ENCODE data around the gene OTP.
"Not testable (repeated sequence)": the region's sequence is repeated elsewhere in the genome, so short reads cannot be mapped to it uniquely, and the experiment has no call there.

Gene OTP

GRCh38 chr5:77638763-77639671 is 504 bp upstream of the OTP start:
- DNase-seq = no peak

GRCh38 chr5:77637170-77637997 is 1.1 kb downstream of the OTP start:
- DNase-seq = no peak

DNA sequence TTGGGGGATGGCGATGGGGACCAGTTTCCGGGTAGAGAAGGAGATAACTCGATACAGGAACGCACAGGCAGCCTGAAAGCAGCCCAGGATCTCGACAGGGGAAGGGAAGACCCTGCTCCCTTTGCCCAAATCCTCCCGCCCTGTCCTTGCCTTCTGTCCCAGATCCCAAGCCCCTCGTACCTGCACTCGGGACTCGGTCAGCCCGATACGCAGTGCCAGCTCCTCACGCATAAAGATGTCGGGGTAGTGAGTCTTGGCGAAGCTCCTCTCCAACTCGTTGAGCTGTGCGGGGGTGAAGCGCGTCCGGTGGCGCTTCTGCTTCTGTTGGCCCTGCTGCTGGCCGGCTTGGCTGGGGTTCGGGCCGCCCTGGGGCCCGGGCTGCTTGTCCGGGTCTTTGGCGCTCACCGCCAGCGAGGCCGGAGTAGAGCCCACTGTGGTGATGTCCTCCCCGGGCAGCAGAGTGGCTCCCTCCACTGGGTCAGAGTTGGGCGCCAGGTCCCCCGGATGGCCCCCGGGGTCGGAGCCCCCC is 1.8 kb downstream of the OTP start:
- DNase-seq = no peak

DNA sequence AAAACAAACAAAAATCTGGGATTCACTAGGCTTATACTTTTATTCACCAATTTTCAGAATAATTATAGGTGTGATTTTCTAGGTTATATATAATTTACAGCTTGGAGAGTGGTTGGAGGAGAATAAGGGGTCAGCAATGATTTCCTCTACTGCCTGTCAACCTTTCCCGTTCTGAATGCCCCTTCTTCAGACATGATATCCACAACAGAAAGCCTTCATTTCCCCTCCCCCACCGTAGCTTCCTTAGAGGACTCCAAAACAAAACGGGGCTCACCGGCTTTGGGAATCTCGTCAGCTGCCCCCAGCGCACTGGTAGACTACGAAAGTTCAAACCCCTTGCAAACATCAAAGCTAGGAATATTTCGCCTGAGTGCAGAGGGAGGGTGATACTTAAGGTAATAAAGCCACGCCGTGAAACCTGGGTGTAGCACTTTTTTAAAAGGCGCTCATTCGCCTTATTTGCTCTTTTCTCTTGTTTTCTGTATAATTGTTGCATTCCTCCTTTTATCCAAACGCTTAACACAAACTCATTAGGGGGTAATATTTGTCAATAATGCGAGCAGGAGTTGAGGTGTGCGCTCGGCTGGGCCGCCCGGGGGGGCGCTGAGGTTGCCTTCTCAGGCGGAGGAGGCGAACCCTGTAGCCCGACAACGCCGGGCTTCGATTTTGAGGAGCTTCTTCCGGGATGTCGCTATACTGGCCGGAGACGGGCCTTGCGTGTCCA is 2.4 kb downstream of the OTP start:
- DNase-seq = no peak

DNA sequence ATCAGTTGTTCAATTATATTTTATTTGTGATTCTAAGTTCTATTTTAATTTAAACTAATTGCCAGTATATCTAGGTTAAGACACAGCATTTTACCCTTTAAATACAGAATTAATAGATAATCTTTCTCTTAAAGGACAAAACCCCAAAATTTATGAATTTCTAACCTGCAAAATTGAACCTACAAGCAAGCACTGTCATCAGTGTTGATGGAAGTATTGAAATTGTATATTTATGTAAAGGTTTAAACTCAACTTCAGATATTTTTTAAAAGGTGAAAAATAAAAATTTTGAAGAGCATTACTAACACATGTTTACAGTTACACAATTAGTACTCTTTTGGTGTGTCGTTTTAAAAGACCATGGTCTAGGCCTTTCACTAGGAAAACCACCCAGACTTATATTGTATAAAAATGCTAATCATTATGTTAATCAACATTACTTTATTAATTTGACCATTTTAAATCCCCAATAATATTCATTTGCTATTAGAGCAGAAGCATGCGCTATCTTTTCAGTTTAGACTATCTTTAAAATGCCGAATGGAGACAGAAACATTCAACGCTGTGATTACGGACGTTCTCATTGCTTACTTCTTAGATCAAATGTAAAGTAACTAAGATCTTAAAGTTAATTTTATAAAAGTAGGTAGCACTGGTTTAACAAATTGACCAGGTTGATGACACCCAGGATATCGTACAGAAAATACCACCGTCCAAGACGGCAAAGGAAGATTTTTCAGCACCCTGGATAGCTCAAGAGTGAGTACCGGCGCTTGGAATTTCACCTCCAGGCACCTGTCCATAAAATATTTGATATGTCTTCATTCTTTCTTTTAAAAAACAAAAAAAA is 3.2 kb downstream of the OTP start:
- DNase-seq = no peak

DNA sequence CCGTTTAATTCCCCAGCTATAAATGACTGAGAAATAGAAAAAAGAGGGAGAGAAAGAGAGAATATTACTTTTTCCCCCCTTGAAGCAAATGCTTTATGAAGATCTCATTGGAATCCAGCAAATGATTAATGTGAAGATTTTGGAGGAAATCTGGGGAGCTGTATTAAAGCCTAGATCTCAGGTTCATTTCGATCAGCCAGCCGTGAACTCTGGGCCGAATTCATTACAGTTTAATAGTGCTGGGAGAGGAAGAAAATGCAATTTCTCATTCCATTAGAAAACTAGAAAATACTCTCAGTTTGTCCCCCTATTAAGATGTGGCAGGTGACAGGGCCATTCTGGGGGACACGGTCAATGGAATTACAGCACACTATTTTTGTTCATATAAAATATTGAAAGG is 4.8 kb downstream of the OTP start:
- DNase-seq = no peak

- no peak for DNase-seq
Measured at GRCh38 chr5:77633207-77633675, 5.3 kb downstream of the OTP start.

DNA sequence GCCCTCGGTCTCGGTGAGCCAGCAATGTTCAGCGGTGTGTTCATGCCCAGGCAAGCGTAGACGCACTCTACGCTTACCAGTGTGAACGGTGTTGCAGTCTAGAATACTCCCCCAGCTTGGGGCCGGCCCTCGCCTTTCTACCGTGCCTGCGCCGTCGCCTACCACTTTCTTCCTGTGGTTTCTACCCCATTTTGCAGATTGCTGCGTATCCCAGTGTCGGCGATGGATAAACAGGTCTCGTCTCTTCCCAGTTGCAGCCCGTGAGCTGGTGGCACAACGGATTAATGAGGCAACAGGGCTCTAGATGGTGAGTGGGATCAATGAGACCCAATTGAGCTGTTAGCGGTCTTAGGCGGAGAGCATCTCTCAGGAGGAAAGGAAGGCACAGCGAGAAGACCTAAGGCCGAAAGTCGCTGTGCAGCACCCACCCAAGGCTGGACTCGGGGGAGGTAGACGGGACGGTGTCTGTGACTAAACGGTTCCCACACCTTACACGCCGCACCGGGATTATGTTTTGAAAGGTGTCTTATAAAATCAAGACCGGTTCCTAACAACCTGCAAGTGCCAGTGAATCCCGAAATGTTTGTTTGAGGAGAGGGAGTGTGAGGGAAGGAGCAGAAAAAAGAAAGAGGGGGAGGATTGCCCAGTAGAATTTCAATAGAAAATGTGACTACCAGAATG is 5.8 kb downstream of the OTP start:
- no peak for DNase-seq

DNA sequence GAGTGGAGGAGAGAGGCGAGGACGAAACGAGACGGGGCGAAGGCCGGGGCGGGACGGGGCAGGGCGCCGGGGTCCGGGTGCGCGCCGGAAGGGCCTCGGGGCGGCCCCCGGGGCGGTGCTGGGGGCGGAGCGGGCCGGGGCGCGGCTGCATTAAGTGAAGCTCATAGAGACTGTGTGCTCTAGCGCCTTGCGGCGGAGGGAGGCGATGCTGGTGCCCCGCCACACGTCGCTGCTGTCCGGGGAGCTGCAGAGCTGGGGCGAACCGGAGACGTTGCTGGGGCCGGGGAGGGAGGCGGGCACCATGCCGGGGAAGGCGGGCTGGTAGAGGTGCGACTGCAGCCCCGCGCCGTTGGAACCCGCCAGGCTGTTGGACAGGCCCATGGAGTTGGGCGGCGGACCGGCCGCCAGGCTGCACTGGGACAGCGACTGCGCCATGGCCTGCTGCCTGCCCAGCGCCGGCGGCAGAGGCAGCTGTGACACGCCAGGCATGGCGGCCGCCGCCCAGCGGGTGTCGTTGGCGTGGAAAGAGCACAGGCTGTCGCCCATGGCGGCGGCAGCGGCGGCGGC is 8.3 kb downstream of the OTP start:
- DNase-seq = no peak

DNA sequence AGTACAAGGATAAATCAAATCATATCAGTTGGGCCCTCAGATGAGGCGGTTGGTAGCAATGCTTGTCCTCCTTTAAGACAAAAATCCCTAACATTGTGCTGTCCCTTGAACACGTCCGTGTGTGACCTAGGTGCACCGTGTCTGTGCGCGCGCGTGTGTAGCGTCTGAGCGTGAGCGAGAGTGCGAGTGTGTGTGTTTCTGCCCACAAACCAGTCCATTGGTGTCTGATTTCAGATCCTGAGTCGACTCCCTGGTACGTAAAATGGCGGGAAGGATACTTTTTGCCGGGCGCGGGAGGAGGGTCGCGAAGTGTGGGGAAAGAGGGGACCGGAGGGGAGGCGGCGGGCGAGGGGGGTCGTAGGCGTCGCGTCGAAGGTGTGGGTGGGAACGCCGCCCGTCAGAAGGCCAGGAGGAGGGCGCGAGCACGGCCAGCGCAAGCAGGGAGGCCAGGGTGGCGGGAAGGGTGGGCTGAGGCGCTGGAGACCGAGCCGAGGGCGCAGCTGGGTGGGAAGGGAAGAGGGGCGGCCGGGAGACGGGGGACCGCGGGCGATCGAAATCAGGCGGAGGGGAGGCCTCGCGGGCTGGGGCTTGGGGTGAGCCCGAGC is 8.9 kb downstream of the OTP start:
- DNase-seq = no peak

DNA sequence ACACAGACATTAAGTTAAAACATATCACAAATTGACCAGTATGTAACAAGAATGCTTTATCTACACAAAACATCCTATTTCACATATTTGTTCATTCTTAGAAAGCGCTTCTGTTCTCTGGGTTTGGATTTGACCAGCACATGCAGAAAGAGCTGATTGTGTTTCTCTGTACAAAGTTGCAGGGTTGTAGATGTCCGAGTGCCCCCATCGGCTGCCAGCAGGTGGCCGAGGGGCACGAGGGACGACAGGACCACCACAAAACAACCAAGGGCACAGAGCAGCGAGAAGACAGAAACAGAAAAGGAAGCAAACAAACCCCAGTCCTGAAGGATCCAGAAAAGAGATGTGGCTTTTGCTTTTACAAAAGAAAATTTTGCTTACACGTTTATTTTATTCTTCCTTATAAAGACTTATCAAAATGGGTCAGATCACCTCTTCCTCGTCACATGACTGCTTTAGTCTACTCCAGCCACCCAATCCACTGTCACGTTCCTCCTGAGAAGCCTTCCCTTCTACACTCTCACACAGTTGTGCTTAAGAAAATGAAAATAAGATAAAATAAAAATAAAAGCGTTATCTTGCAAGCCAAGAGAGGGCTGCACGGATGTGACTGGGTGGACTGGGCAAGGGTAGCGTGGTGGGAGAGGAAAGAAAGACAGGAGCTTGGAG is 9.5 kb downstream of the OTP start:
- DNase-seq = no peak

GRCh38 chr5:77627869-77628674 is 10.4 kb downstream of the OTP start:
- DNase-seq = no peak

- no peak for DNase-seq
Measured at GRCh38 chr5:77623203-77623740, 15.2 kb downstream of the OTP start.

DNA sequence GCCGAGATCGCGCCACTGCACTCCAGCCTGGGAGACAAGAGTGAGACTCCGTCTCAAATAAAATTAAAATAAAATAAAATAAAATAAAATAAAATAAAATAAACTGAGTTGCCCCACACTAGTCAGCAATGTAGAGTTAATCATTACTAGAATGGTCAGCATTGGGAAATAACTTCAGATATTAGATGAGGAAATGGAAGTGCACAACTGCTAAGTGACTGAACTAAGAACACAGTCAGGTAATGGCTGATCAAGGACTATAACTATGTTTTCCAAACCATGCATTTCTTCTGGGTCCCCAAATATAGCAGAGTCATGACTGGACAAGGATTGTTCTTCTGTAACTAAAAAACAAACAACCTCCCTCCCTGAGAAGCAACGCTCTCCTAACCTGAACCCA is 17.1 kb downstream of the OTP start:
- no peak for DNase-seq

- no peak for DNase-seq
Measured at GRCh38 chr5:77620405-77620804, 18.1 kb downstream of the OTP start.

- no peak for DNase-seq
Measured at GRCh38 chr5:77616920-77617319, 21.6 kb downstream of the OTP start.

GRCh38 chr5:77608927-77609326 is 29.6 kb downstream of the OTP start:
- not testable (repeated sequence) for DNase-seq

DNA sequence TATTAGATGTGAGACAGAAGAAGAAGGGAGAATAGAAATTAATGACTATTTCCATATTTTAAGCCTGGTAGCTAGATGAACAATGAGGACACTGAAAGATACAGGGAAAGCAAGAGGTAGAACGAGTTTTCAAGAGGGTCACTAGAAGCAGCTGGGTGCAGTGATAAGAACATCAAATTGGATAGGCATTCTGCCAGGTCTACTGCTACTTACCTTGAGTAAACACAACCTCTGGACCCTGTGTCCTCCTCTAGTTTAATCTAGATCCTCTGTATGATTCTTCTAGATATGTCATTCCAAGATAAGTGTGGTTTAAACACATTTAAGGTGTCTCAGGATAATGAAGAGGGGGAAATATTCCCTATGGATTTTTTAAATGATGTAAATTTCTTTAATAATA is 31.2 kb downstream of the OTP start:
- DNase-seq = no peak

GRCh38 chr5:77606279-77606678 is 32.2 kb downstream of the OTP start:
- no peak for DNase-seq

Data from T-helper 9 cell (primary cell).